CD4-positive, alpha-beta T cell treated with Interferon alpha-2 for 1 hour (primary cell): Measurements from ENCODE around the gene SYVN1.

Source experiments
- DNase-seq, 2 donors: peaks; one replicate each; pipeline ENCODE4 v3.0.0-alpha.2; 2020 to 2022

SYVN1 gene

DNA sequence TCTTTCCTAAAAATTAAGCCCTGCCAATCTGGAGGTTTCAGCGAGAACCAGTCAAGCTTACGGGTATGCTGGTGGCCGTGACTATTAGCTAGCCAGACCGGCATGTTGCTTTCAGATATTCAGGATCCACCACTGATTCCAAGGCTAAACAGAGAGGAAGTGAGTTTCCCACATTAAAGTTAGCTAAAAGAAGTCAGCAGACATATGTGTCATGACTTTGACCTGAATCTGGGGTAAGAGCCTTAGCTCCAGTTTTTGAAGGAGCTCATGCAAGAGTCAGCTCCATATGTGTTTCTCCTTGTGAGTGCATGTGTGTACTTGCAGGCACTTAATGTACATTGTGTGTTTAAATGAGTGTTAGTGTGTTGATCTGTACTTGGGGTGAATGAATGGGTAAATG lies 48.9 kb downstream of the SYVN1 start:
- no peak for DNase-seq

DNA sequence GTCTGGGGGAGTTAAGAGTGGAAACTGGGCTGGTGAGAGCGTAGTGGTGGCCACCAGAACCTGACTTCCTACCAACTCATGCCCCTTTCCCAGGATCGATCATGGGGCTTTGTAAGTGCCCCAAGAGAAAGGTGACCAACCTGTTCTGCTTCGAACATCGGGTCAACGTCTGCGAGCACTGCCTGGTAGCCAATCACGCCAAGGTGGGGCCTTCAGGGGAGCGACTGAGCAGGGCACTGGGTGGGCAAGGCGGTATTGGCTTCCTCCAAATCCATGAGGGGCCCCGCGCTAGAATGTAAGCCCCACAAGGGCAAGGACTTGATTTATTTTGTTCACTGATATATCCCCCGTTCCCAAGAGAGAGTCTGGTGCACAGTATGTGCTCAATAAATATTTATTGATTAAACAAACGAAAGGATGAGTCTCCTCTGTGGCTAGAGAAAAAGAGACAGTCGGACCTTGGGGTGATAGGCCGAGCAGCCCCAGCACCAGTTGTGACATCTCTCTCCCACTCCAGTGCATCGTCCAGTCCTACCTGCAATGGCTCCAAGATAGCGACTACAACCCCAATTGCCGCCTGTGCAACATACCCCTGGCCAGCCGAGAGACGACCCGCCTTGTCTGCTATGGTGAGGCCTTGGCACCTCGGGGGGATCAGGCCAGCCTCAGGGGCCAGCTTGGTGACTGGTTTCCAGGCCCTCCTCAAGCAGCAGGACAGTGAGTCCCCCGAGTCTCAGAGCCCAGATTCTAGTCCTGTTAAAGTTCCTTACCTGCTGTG lies 49.5 kb downstream of the SYVN1 start:
- no peak for DNase-seq

DNA sequence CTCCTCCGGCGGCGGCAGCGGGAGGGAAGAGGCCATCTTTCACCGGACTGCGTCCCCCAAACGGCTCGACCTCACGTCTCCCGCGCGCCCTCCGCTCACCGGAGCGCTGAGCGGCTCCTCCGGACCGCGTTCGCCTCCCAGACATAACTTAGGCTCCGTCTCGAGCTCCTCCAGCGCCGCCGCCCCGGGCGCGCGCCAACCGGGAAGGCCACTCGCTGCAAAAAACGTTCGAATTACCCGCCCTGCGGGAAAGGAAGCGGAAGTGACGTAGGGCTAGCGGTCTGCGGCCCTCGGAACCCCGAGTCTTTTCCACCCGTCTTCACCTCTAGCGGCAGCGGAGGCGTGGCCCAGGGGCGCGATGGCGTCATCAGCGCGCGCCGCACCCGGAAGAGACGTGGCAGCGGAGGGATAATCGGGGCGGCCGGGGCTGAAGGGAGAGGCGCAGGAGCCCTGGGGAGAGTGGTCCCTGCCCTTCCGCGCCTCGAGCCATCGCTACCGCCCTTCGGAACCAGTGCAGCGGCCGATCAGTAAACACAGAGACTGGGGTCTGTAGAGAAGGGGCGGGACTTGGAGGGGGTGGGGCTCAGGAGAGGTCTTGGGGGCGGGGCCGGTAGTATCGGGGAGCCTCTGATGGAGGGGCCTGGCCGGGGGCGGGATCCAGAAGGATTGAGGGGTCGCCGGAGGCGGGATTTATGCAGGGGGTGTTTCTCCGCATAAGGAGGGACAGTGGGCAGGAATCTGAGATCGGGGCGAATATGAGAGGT lies 50.3 kb downstream of the SYVN1 start, which contains the start of the genes CDCA5 and ZFPL1:
TSS of gene CDCA5 (minus strand) at position 207 of the 764 bp plus-strand sequence. CDS start at position 145, 62 bp downstream.
TSS of gene ZFPL1 (plus strand) at position 389 of the 764 bp plus-strand sequence. CDS start 477 bp downstream, outside the sequence.
- DNase-seq = peak; percentile 96 to 97

DNA sequence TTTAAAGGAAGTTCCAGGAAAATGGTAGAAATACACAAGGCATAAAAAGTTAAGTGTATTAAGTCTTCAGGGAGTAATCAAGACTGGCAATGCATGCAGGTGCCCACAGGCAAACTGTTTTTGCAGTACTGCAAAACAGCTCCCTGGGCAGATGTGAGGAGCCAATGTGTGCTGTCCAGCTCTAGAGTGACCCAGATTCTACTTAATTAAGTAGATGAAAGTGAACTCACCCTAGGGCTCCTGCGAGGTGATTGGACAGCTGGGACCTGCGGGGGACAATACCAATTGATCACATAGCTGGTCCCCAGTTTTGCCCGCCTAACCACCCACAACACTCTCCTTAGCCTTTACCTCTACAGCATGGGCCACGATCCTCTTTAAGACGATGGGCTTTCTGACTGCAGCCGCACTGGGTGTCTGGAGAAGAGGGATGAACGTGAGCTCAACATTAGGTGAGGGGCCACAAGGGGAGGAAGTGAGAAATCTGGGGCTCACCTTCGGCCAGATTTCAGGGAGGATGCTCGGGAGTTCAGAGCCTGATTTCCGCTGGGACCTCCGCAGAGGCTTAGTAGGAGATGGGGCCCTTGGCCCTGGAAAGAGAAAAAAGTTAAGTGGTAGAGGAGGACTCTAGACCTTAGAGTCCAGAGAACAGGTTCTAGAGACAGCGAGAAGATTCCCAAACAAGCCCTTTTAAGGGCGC lies 51.0 kb downstream of the SYVN1 start:
- no peak for DNase-seq

DNA sequence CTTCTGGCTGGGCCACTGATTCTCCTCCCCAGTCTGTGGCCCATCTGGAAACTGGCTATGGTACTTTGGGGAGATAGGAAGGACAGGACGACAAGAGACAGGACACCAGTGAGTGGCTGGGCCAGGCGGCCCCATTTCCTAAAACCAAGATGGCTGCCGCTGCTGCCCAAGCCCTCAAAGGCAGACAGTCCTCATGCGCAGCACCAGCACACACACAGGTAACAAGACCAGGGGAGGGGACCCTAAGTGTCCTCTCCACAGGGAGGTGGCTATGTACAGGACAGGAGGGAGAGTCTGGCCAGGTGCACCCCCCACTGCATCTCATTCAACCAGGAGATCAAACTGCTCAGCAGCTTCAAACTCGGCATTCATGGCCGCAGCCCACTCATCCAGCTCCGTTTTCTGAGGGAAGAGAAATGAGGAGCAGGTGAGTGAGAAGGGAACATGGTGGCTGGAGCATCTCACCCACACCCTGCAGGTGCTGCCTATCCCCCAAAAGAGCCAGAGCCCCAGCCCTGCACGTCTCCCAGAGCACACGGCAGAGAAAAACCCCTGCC lies 55.5 kb downstream of the SYVN1 start:
- DNase-seq = no peak

DNA sequence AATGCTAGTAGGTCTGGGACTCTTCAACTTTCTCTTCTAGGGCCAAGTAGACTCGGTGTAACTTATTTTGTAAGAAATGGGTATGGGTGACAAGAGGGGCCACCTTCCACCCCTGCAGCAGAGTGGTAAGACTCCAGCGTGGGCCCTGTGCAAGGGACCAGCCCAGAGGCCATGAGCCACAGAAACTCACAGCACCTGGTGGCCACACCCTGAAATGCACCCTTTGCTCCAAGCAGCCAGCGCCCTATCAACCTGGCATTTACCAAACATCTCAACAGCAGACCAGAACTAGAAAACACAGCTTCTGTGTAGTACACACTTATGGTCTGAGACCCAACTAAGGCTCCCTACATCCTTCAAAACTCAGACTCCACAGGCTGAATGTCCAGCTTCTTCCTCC lies 56.2 kb downstream of the SYVN1 start:
- DNase-seq = peak; percentile 70 to 84

DNA sequence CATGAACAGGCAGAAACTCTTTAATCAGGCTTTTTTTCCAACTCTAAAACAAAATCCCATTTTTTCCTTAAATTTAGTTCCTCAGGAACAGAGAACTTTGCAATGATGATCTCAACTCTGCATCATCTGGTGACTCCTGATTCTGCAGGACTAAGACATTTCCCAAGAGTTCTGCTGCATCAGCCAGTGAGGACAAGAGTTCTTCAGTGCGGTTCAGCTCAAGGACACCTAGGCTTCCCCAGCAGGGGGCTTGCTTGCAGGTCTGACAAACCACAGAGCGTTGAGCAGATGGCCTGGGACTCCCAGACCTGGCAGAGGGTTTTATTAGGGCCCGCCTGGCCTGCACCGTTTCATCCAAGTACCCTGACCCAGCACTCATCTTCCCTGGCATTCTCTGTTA lies 56.9 kb downstream of the SYVN1 start:
- DNase-seq = no peak
